ENCODE measurements around the gene BAIAP3. TPM values are rescaled to one million over a fixed set of nuclear protein-coding genes. Genes with fewer than 3 reads are reported as not detected.

Gene BAIAP3
- total RNA-seq: 10 to 100 TPM in 3 of 6 donors, 1 to 10 TPM in 3; 3.2 to 57.6 (median 11.5) TPM

- DNase-seq (peak; percentile 55 to 93), ATAC-seq (ENCODE audit: low FRiP score in 2 of 2) (peak in 1 of 2 donors; percentile 78)
- H3K4me3 ChIP-seq: peak within 1 kb of the TSS; percentile 49 to 64 (median 59)
- H3K4me1 ChIP-seq: peaks cover 28 to 46% (median 39%) of the 10 kb centered on the region in 4 donors
- peaks cover 0 to 44% (median 26%) of the 10 kb centered on the region in 4 donors for H3K27me3 ChIP-seq
- WGBS, 2 donors: 0% methylated on average over 26 of the region's 83 CpGs; no CpG with 5 or more reads in 1 of the 2 donors
- no peaks in the 10 kb centered on the region for H3K36me3 ChIP-seq
- peak within 1 kb of the TSS; percentile 45 to 74 (median 62) for H3K27ac ChIP-seq
- peaks cover 0 to 6% (median 4%) of the 10 kb centered on the region in 4 donors for H3K9me3 ChIP-seq
- TF ChIP-seq POLR2A (IDR thresholded peaks at IDR 0.05): peak in 1 of 4 donors; percentile 35
- no peak for TF ChIP-seq EP300 (IDR thresholded peaks at IDR 0.05)
- no peak for TF ChIP-seq CTCF (IDR thresholded peaks at IDR 0.05)
- TF ChIP-seq POLR2AphosphoS5 (IDR thresholded peaks at IDR 0.05): peak in 1 of 2 donors; percentile 33
These were observed at the start of gene BAIAP3 for GRCh38 chr16:1333149-1333812. Gene BAIAP3 (plus strand): TSS chr16:1333645. CDS start chr16:1338550, 4,905 bp downstream.

- WGBS, 2 donors: 60 to 74% methylated on average over 6 to 16 of the region's 16 CpGs
- TF ChIP-seq POLR2AphosphoS5 (IDR thresholded peaks at IDR 0.05): no peak
- DNase-seq (peak in 1 of 2 donors; percentile 69), ATAC-seq (ENCODE audit: low FRiP score in 2 of 2) (no peak)
- Histone ChIP-seq H3K36me3 (no peaks in the 10 kb centered on the region), H3K4me3 (no peak overlapping the region), H3K9me3 (no peaks in the 10 kb centered on the region), H3K4me1 (no peaks in the 10 kb centered on the region), H3K27ac (no peak overlapping the region), H3K27me3 (peaks cover 0 to 16% (median 6%) of the 10 kb centered on the region in 4 donors)
These were observed 49.3 kb upstream of the BAIAP3 start for GRCh38 chr16:1283996-1284616.

GRCh38 chr16:1285669-1286512 lies 47.6 kb upstream of the BAIAP3 start:
- no peak for TF ChIP-seq POLR2AphosphoS5 (IDR thresholded peaks at IDR 0.05)
- TF ChIP-seq CTCF (IDR thresholded peaks at IDR 0.05): no peak
- TF ChIP-seq POLR2A (IDR thresholded peaks at IDR 0.05): no peak
- TF ChIP-seq EP300 (IDR thresholded peaks at IDR 0.05): no peak
- H3K27me3 ChIP-seq: peaks cover 0 to 24% (median 11%) of the 10 kb centered on the region in 4 donors
- WGBS, 2 donors: 65 to 72% methylated on average over 20 to 38 of the region's 38 CpGs
- H3K36me3 ChIP-seq: no peaks in the 10 kb centered on the region
- ATAC-seq (ENCODE audit: low FRiP score in 2 of 2) (no peak), DNase-seq (peak in 1 of 2 donors; percentile 63)
- H3K4me1 ChIP-seq: peaks cover 0 to 5% (median 0%) of the 10 kb centered on the region in 4 donors
- H3K9me3 ChIP-seq: no peaks in the 10 kb centered on the region
- no peak overlapping the region for H3K4me3 ChIP-seq
- H3K27ac ChIP-seq: no peak overlapping the region

DNA sequence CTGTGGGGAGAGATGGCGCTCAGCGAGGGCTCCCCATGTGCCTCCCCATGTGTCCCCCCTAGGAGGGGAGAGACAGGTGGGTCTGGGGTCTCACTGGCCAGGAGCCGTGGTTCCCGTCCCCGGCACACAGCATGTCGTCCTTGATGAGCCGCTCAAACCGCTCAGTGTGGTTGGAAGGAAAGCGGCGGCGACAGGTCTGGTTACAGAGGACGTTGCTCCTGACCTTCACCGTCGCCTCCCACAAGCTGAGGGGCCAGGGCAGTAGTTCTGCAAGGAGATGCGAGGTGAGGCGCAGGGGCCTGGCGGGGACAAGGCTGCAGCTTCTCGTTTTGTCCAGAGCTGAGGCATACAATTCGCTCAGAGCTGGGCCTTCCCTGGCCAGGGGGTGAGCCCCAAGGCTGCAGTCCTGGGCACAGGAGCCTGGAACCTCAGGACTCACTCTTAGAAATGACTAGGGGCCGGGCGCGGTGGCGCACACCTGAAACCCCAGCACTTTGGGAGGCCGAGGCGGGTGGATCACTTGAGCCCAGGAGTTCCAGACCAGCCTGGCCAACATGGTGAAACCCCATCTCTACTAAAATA lies 46.8 kb upstream of the BAIAP3 start:
- WGBS, 2 donors: 73% methylated on average over 15 to 25 of the region's 25 CpGs
- TF ChIP-seq EP300 (IDR thresholded peaks at IDR 0.05) (no peak), POLR2AphosphoS5 (IDR thresholded peaks at IDR 0.05) (no peak), CTCF (IDR thresholded peaks at IDR 0.05) (no peak), POLR2A (IDR thresholded peaks at IDR 0.05) (no peak)
- ATAC-seq (ENCODE audit: low FRiP score in 2 of 2) (no peak), DNase-seq (peak in 1 of 2 donors; percentile 65)
- H3K4me3 ChIP-seq: no peak overlapping the region
- H3K4me1 ChIP-seq: peaks cover 0 to 5% (median 0%) of the 10 kb centered on the region in 4 donors
- peaks cover 0 to 24% (median 11%) of the 10 kb centered on the region in 4 donors for H3K27me3 ChIP-seq
- H3K36me3 ChIP-seq: no peaks in the 10 kb centered on the region
- H3K27ac ChIP-seq: no peak overlapping the region
- no peaks in the 10 kb centered on the region for H3K9me3 ChIP-seq
